Esophagus squamous epithelium (tissue), 4 donors: Measurements from ENCODE around the gene DCST2.

Experiments
- POLR2A ChIP-seq, 4 donors: fragments of 450-650 bp; IDR thresholded peaks; one replicate each; pipeline ENCODE4 v1.6.1; 2017; ENCODE audit warnings: antibody characterized with exemption in 4 of 4, mild to moderate bottlenecking in 4 of 4, moderate library complexity in 3 of 4
- TF ChIP-seq, protein P1 (sequence below), 6 experiments: fragments of 450-650 bp in 4 of 6; fragments of 200-600 bp in 2 of 6; sonication (generic) in 2 of 6; IDR thresholded peaks; one replicate each; pipeline ENCODE4 v1.5.1; 2016 to 2019; ENCODE audit warnings: antibody characterized with exemption in 6 of 6, mild to moderate bottlenecking in 4 of 6, moderate library complexity in 4 of 6

DNA sequence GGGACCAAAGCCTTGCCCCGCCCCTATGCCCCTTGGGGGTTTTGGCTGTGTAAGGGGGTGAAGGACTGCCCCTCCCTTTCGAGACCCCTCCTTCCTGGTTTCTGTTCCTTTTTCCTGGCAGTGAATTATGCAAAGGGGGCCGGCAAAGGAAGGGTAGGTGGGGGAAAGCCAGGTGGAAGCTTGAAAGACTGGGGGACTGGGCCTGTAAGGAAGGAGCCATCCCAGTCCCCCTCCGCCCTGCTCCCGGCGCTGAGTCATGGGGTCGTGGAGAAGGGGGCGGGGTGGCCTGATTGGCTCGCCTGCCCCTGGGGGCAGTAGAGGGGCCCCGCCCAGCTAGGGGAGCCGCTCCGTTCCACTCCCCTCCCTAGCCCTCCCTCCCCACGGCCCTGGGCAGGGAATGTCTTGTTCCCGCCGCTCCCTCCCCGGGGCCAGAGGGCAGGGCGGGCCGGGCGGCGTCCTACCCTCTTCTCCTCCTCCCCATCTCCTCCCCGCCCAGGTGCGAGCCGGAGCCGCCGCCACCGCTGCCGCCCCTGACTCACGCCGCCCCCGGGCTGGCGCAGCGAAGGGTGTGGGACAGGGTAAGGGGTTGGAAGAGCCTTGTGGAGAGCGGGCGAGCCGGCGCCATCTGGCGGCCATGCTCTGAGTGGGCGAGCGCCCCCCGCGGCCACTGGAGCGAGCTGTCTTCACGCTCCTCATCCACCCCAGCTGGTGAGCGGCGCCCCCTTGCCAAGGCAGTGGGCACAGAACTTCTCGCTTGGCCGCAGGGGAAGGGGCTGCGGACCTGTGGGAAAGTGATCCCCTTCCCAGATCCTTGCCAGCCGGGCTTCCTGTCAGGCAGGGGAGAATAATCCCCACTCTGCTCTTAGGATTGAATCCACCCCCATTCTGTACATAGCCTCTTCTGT lies 16.3 kb downstream of the DCST2 start:
- TF ChIP-seq, protein P1, sequence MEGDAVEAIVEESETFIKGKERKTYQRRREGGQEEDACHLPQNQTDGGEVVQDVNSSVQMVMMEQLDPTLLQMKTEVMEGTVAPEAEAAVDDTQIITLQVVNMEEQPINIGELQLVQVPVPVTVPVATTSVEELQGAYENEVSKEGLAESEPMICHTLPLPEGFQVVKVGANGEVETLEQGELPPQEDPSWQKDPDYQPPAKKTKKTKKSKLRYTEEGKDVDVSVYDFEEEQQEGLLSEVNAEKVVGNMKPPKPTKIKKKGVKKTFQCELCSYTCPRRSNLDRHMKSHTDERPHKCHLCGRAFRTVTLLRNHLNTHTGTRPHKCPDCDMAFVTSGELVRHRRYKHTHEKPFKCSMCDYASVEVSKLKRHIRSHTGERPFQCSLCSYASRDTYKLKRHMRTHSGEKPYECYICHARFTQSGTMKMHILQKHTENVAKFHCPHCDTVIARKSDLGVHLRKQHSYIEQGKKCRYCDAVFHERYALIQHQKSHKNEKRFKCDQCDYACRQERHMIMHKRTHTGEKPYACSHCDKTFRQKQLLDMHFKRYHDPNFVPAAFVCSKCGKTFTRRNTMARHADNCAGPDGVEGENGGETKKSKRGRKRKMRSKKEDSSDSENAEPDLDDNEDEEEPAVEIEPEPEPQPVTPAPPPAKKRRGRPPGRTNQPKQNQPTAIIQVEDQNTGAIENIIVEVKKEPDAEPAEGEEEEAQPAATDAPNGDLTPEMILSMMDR (IDR thresholded peaks at IDR 0.05): peak; percentile 96 to 99 (median 98)
- peak in 2 of 4 donors; percentile 38 to 40 for TF ChIP-seq POLR2A (IDR thresholded peaks at IDR 0.05)
